OCI-LY3 (cell line): Measurements from ENCODE around the gene RNF13.

Experiments
- H2AFZ ChIP-seq: fragments of 200-600, 300-600 bp; shearing (Covaris generic); 2 replicates; pipeline ENCODE4 v1.6.0; 2014; ENCODE audit warnings: antibody characterized with exemption, low read depth, low read length
- H3K27ac ChIP-seq: fragments of 200-600, 300-600 bp; sonication (generic); 2 replicates; pipeline ENCODE4 v1.5.1; 2014; ENCODE audit warnings: mild to moderate bottlenecking, low read length, moderate library complexity, mixed read lengths
- H3K27me3 ChIP-seq: fragments of 200-600, 300-600 bp; sonication (generic); 2 replicates; pipeline ENCODE4 v1.6.1; 2014; ENCODE audit warnings: low read depth, low read length, mixed read lengths
- H3K36me3 ChIP-seq: fragments of 200-600, 300-600 bp; sonication (generic); replicated peaks from 2 replicates; pipeline ENCODE3; 2014; ENCODE audit warnings: low read depth, low read length, mixed read lengths
- H3K4me1 ChIP-seq: fragments of 300-600, 200-600 bp; sonication (generic); 2 replicates; pipeline ENCODE4 v1.6.1; 2014; ENCODE audit warnings: low read length, mixed read lengths
- H3K4me2 ChIP-seq: fragments of 200-600, 300-600 bp; sonication (generic); 2 replicates; pipeline ENCODE4 v1.6.1; 2014; ENCODE audit warnings: low read length, mixed read lengths
- H3K4me3 ChIP-seq: fragments of 300-600, 200-600 bp; sonication (generic); 2 replicates; pipeline ENCODE4 v1.5.1; 2014; ENCODE audit warnings: antibody characterized with exemption, mild to moderate bottlenecking, low read length, moderate library complexity
- H3K79me2 ChIP-seq: fragments of 300-600, 200-600 bp; shearing (Covaris generic); 2 replicates; pipeline ENCODE4 v1.6.1; 2014; ENCODE audit warnings: mild to moderate bottlenecking, low read length, mixed read lengths
- H3K9ac ChIP-seq: fragments of 300-600, 200-600 bp; shearing (Covaris generic); 2 replicates; pipeline ENCODE4 v1.6.0; 2014; ENCODE audit warnings: mild to moderate bottlenecking, low read length, moderate library complexity
- H3K9me3 ChIP-seq: fragments of 200-600, 300-600 bp; shearing (Covaris generic); 2 replicates; pipeline ENCODE4 v1.6.1; 2014; ENCODE audit warnings: low read length, mixed read lengths; ENCODE audit not compliant: insufficient read depth
- H4K20me1 ChIP-seq: fragments of 200-600, 300-600 bp; sonication (generic); 2 replicates; pipeline ENCODE4 v1.6.1; 2016; ENCODE audit warnings: low read length, mixed read lengths; ENCODE audit not compliant: insufficient read depth
- EZH2phosphoT487 ChIP-seq: fragments of 200-600 bp; shearing (Covaris generic); IDR thresholded peaks from 2 replicates; pipeline ENCODE4 v1.6.1; 2018; ENCODE audit warnings: antibody characterized with exemption, mixed run types, low read depth
- TF ChIP-seq, protein P1 (sequence below): fragments of 200-600, 300-600 bp; sonication (generic); IDR thresholded peaks from 2 replicates; pipeline ENCODE4 v1.5.1; 2014; ENCODE audit warnings: antibody characterized with exemption, low read length, low read depth

The RNF13 gene

DNA sequence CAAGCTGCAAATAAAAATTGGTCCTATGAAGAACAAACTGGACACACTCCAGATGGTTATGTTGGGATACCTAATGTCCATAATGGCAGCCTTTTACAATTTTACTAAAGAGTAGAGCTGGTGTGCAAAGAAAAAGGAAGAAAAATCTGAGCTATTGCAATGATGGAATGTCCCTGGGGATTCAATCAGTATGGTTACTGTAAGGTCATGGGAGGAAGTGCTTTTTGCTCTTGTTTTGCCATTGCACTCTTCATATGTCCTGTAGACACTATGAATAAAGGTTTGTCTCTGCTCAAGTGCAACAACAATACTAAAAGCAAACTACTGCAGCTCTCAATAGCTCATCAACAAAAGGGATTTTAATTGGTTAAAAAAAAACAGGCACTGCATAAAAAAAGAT, 152.3 kb downstream of the RNF13 start:
- Histone ChIP-seq H3K4me3 (no peak overlapping the region), H3K9me3 (no peaks in the 10 kb centered on the region), H3K9ac (no peak overlapping the region), H3K36me3 (no peaks in the 10 kb centered on the region), H3K27me3 (no peaks in the 10 kb centered on the region), H3K27ac (no peak overlapping the region), H4K20me1 (no peaks in the 10 kb centered on the region), H3K79me2 (no peaks in the 10 kb centered on the region), H2AFZ (no peak overlapping the region), H3K4me2 (no peak overlapping the region), H3K4me1 (peaks cover 8% of the 10 kb centered on the region)
- TF ChIP-seq EZH2phosphoT487 = no peak
- TF ChIP-seq, protein P1, sequence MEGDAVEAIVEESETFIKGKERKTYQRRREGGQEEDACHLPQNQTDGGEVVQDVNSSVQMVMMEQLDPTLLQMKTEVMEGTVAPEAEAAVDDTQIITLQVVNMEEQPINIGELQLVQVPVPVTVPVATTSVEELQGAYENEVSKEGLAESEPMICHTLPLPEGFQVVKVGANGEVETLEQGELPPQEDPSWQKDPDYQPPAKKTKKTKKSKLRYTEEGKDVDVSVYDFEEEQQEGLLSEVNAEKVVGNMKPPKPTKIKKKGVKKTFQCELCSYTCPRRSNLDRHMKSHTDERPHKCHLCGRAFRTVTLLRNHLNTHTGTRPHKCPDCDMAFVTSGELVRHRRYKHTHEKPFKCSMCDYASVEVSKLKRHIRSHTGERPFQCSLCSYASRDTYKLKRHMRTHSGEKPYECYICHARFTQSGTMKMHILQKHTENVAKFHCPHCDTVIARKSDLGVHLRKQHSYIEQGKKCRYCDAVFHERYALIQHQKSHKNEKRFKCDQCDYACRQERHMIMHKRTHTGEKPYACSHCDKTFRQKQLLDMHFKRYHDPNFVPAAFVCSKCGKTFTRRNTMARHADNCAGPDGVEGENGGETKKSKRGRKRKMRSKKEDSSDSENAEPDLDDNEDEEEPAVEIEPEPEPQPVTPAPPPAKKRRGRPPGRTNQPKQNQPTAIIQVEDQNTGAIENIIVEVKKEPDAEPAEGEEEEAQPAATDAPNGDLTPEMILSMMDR = no peak

DNA sequence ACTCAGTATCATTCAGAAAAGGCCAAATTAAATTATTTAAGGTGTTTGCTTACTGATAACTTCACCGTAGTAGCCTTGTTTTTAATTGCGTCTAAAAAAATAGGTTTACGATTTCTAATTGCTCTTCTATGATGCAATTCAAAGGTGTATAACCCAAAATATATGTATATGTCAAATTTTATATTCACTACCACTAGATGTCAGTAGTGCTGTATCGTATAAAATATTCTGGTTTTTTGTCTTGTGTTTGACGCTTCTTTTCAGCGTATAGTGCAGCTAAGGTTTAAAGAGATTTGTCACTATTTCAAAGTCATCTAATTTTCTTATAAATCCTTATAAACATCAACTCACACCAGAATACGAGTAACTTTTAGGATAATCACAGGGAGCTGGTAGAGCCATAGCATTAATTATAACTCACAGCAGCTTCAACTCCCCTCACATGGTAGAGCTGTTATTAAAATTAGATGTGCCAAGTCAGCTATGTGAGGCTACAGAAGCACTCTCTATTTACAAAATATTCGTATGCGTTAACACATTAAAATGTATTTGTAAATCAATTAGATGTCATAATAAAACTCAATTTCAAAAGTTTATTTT, 154.2 kb downstream of the RNF13 start:
- no peak for TF ChIP-seq EZH2phosphoT487
- TF ChIP-seq, protein P1 = peak; percentile 70
- H3K4me2 ChIP-seq = no peak overlapping the region
- no peaks in the 10 kb centered on the region for H3K79me2 ChIP-seq
- H3K36me3 ChIP-seq = no peaks in the 10 kb centered on the region
- H3K9me3 ChIP-seq = no peaks in the 10 kb centered on the region
- H4K20me1 ChIP-seq = no peaks in the 10 kb centered on the region
- H3K4me1 ChIP-seq = peaks cover 11% of the 10 kb centered on the region
- H3K27me3 ChIP-seq = peaks cover 8% of the 10 kb centered on the region
- H3K4me3 ChIP-seq = no peak overlapping the region
- H2AFZ ChIP-seq = no peak overlapping the region
- no peak overlapping the region for H3K27ac ChIP-seq
- no peak overlapping the region for H3K9ac ChIP-seq

DNA sequence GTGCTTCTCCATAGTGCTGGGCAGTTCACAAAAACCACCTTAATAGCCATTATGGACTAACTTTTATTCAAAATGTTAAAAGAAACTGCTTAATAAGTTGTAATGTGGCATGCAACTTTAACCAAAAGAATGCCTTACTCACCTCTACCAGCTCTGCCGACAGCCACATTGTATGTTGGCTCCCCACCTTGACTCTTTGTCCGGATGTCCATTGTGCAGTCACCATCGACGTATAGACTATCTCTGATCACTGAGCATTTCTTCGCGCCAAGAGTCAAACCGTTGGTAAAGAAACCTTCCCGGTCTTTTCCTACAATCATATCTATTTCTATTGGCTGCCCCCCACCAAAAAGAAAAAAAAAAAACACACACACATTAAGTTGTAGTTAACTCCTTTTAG, 155.2 kb downstream of the RNF13 start:
- H3K27ac ChIP-seq = no peak overlapping the region
- no peak overlapping the region for H3K4me2 ChIP-seq
- H3K9ac ChIP-seq = no peak overlapping the region
- no peak overlapping the region for H2AFZ ChIP-seq
- H3K27me3 ChIP-seq = peaks cover 11% of the 10 kb centered on the region
- no peak overlapping the region for H3K4me3 ChIP-seq
- H3K9me3 ChIP-seq = no peaks in the 10 kb centered on the region
- no peaks in the 10 kb centered on the region for H3K36me3 ChIP-seq
- no peak for TF ChIP-seq EZH2phosphoT487
- TF ChIP-seq, protein P1 = no peak
- no peaks in the 10 kb centered on the region for H3K79me2 ChIP-seq
- H3K4me1 ChIP-seq = peaks cover 13% of the 10 kb centered on the region
- no peaks in the 10 kb centered on the region for H4K20me1 ChIP-seq

DNA sequence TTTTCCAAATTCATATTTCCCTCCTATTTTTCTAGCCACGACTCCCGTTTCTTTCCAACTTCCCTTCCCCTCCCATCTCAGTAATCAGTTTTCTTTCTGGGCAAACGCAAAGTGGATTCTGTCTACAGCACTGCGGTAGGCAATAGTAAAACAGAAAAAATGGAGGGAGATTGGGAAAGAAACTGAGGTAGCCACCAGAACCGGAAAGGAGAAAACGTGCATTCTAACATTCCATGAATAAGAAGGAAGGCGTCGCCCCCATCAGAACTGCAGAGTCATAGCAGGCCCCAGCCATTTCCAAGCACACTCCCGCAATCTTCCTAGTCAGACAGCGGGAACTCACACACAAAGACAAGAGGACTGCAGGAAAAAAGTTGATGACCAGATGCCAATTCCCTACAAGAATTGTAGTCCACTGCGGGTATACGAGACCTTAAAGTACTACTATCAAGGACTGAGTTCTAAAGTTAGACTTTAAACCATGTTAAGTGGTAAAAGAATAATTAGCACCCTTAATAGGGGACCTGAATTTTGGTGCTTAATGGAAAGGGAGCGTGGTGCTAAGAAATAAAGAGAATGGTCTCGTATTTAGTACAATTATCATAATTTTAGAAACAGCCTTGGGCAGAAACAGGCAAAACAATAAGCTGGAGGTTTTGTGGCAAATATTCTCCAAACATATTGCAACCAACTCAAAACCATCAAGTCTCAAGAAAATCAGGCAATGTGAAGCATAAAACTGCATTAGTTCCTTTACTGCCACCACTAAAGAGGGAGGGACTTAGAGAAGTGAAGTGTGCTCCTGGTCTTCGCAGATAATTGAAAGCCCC, 156.3 kb downstream of the RNF13 start:
- Histone ChIP-seq H3K36me3 (no peaks in the 10 kb centered on the region), H3K9ac (peak overlapping the region; percentile 57), H3K4me2 (peak overlapping the region; percentile 95), H2AFZ (0 out of 2 replicates have a peak overlapping the region, but pooled peaks have one; percentile 47), H3K4me1 (peaks cover 13% of the 10 kb centered on the region), H3K27ac (no peak overlapping the region), H3K9me3 (no peaks in the 10 kb centered on the region), H4K20me1 (no peaks in the 10 kb centered on the region), H3K4me3 (peak overlapping the region; percentile 98), H3K79me2 (no peaks in the 10 kb centered on the region), H3K27me3 (peaks cover 11% of the 10 kb centered on the region)
- TF ChIP-seq, protein P1 = no peak
